ENCODE results near the gene ARG2.

ARG2 gene

DNA sequence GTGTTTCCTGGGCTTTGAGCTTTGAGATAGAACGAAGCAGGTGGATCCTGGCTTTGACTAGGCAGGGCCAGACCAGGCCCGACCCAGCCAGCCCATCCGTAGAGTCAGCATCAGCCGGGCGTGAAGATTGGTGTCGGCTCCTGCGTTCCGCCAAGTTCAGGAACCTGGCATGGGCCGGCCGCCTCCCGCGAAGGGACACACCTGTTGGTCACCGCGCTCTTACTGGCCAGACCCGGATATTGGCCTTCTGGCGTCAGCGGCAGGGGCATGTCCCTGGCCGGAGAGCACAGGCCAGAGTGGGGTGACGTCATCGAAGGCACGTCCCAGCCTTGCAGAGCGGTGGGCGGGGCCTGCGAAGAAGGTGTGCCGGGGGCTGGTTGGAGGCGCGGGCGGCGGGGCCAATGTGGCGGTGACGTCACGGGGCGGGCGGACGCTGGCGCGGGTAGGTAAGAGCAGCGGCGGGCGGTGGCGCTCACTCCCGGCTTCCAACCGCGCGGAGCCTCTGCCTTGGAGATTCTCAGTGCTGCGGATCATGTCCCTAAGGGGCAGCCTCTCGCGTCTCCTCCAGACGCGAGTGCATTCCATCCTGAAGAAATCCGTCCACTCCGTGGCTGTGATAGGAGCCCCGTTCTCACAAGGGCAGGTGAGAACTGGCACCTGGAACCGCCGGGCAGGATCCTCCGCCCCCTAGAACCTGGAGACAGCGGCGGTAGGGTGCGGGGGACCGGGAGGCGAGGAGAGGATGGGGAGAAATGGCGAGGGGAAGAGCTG lies at the start of gene ARG2:
Gene ARG2 (plus strand): TSS at position 475 of the 771 bp plus-strand sequence. CDS start 58 bp downstream, at position 533.
- peak; percentile 89 to 91 (median 90) for DNase-seq (ENCODE audit: low read depth in 2 of 3, low spot score in 2 of 3)

DNA sequence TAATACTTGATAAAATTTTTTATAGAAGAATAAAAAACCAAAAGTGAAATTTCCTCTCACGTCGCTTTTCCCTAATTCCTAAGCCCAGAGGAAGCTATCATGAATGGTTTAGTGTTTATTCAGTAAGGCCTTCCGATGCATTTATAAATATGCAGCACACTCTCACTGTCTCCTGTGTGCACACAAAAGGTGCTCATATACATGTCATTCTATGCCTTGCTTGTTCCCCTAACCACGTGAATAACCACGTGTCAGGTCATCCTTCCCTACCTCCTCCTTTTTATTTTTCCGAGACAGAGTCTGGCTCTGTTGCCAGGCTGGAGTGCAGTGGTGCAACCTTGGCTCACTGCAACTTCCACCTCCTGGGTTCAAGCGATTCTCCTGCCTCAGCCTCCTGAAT lies 49.3 kb upstream of the ARG2 start:
- DNase-seq (ENCODE audit: low read depth in 2 of 3, low spot score in 2 of 3): no peak

DNA sequence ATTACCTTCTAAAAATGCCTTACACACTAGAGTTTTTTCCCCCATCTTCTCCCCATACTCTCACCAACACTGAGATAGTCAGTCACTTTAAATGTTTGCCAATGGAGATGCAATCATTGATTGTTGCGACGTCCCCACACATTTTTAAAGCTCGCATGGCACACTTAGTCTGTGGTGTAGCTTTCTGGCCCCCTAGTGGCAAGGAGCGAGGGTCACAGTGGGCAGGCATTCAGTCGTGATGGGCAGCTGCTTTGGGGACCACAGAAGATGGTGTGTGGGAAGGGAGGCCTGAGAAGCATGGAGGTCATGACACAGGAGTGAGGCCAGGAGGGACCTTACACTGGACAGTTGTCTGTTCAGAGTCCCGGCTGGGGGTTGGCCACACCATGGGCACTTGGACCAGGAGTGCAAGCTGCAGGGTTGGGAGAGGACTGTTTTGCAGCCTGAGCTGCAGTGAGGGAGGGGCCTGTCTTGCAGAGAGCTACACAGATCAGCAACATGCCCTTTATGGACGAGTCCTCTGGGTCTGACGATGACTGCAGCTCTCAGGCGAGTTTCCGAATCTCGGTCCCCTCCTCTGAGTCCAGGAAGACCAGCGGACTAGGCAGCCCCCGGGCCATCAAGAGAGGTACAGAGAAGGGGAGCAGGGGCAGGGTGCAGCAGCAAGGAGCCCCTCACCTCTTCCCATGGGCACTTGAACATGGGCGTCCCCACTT lies 48.3 kb upstream of the ARG2 start:
- DNase-seq (ENCODE audit: low read depth in 2 of 3, low spot score in 2 of 3): peak; percentile 20 to 48 (median 47)

DNA sequence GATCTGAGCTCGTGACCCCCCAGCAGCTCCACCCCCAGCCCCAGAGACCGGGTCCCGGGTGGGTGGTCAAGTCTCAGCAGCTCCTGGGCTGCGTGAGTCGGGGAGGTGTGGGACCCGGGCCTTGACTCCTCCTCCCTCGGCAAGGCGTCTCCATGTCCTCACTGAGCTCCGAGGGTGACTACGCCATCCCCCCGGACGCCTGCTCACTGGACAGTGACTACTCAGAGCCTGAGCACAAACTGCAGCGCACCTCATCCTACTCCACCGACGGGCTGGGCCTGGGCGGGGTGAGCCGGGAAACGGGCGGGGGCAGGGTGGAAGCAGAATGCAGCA lies 47.8 kb upstream of the ARG2 start:
- DNase-seq (ENCODE audit: low read depth in 2 of 3, low spot score in 2 of 3): no peak

DNA sequence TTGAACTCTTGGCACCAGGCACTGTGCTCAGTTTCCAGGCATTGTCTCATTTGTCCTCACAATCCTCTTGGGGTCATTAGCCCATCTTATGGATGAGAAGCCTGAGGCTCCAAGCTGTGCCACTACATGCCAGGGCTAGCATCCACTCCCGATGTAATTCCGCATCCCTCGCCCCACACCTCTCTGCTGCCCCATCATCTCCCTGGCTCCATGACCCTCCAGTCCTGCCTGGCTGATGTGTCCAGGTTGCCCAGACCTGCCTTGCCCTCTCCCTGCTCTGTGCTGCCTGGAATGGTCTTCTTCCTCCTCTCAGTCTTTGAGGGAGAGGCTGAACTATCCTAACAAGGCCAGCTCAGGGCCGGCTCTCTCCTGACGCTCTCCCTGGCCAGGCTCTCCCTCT lies 47.1 kb upstream of the ARG2 start:
- DNase-seq (ENCODE audit: low read depth in 2 of 3, low spot score in 2 of 3): no peak

DNA sequence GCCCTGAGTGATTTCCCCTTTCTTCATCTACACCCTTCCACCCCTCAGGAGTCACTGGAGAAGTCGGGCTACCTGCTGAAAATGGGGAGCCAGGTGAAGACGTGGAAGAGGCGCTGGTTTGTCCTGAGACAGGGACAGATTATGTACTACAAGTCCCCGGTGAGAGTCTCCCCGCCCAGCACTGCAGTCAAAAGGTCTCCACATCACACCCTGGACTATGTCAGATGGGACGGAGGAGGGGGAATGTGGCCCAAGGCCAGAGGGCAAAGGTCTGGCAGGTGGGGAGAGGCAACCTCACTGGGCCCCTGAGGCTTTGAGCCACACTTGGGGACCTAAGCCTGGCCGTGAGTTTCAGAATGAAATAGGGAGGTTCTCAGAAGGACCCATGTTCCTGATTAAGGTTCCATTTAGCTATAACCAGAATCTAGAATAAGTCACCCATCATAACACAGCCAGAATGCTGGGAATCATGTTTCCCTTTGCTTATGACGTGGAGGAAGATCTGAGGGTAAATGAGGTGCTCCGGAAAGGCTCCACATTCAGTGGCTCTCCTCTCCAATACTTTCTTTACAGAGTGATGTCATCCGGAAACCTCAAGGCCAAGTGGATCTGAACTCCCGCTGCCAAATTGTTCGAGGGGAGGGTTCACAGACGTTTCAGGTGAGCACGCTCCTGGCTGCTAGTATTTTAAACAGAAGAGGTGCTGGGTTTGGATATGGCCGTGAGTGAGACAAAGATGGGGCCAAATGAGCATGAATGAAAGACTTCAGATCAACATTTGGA lies 46.3 kb upstream of the ARG2 start:
- DNase-seq (ENCODE audit: low read depth in 2 of 3, low spot score in 2 of 3): no peak

DNA sequence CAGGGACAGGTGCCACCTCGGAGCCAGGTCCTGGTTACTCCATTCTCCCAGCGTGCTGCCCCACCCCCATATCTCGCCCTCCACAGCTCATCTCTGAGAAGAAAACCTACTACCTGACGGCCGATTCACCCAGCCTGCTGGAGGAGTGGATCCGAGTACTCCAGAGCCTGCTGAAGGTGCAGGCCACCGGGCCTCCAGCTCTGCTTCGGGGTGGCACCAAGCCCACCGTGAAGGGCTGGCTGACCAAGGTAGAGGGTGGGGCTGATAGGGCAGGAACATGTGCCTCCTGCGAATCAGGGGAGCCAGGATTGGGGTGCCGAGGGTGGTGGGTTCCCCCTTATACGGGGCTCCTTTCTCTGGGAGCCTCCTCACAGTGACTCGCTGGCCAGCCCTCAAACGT lies 45.6 kb upstream of the ARG2 start:
- no peak for DNase-seq (ENCODE audit: low read depth in 2 of 3, low spot score in 2 of 3)

DNA sequence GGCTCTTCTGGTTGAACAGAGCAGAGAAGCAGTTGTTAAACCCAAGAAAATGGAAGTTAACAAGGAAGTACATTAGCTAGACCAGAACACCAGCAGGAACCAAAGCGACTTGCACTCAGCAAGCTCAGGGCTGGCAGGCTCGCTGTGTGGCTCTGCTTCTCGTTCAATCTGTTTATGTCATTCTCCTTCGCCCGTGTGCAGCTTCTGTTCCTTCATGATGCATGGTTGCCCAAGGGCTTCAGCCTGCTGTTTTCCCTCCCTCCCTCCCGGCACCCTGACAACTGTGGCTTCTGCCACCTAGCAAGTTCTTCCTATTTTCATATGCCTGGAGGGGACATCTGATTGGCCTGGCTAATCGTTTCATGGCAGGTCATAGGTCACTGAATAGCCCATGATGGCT lies 44.9 kb upstream of the ARG2 start:
- DNase-seq (ENCODE audit: low read depth in 2 of 3, low spot score in 2 of 3): no peak

DNA sequence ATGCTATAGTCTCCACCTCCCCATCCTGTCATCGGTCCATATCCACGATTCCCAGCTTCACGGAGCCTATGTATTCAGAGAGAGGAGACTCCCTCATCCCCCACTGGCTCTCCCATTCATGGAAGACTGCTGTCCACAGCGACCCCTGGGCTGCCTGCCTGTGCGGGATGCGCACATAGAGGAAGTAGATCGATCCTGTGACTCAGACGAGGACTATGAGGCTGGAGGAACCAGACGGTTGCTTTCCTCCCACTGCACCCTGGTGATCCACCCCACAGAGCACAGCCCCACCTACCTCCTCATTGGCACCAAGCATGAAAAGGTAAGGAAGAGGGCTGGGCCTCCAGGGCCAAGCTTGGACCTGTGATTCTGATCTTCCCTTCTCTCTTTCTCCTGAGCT lies 44.0 kb upstream of the ARG2 start:
- DNase-seq (ENCODE audit: low read depth in 2 of 3, low spot score in 2 of 3): no peak

DNA sequence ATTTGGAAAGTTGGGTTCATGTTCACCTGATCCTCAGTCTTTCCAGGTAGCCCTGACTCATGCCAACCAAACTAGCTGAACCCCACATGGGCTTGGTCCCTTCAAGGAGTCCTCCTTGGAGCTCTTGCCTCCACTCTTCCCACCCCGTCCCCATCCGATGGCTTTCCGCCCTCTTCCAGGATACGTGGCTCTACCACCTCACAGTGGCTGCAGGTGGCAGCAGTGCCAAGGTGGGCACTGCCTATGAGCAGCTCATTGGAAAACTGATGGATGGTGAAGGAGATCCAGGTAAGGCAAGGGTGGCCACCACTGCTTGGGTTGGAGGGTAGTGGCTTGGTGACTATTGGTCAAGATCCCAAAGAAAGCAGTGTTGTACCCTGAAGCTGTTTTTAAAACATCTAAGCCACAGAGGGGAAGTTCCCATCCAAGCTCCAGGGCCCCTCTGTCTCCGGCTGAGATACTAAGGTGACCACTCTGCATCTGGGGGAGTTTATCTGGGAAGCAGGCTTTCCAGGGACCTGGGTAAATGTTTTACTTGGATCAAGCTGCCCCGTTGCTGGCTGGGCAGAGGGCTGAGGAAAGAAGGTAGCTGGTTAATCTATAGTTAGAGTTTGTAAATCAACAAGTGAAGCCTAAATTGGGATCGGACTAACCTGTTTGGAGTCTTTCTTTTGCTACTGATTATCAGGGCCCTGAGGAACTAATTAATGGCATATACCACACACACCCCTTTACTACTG lies 43.3 kb upstream of the ARG2 start:
- DNase-seq (ENCODE audit: low read depth in 2 of 3, low spot score in 2 of 3): no peak

DNA sequence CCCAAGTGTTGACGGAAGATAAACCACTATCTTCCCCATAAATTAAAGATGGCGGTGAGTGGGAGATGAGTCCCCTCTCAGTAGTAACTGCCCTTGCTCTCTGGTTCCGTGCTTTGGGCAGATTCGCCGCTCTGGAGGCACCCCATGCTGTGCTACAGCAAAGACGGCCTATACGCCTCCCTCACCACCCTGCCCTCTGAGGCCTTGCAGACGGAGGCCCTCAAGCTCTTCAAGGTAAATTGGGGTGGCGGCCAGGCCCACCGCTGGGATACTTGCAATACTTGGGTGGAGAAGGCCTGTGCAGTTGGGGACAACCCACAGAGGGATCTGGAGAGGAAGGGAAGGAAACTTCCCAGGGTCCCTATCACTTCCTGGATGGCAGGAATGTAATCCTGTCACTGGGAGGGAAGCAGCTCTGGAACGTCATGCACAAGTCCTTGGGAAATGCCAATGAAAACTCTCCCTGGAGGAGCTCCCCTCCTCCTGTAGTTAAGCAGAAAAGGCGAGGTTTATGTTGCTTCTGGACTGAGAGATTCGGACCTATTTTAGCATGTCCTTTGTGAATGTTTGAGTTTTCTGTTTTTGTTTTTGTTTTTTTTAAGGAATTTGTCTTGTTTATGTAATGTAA lies 42.4 kb upstream of the ARG2 start:
- DNase-seq (ENCODE audit: low read depth in 2 of 3, low spot score in 2 of 3): no peak

DNA sequence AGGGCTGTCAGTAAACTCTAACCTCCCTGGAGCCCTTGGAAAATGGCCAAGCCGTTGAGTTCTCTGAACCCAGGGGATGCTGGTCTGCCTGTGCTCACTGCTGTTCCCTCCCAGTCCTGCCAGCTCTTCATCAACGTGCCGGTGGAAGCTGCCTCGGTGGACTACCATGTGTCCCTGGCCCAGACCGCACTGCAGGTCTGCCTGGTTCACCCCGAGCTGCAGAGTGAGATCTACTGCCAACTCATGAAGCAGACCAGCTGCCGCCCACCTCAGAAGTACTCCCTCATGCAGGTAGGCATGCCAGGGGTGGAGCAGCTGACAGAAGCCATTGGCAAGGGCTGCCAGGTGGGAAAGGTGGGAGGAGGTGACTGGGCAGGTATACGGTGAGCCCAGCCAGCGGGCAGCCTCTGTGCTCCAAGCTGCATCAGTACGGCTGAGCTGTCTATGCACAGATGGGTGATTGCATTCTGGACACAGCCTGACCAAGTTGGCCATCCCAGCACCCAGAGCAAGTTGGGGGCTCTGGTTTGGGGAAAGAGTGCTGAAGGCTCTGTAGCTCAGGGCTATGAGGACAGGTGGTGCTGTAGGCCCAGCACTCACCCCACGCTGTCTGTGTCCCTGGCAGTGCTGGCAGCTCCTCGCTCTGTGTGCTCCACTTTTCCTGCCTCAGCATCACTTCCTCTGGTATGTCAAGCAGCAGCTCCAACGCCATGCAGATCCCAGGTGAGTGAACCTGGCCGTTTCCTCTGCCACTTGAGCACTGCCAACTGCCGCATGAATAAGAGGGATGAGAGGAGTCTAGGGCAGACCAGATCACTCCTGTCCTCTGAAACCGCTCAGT lies 41.6 kb upstream of the ARG2 start:
- DNase-seq (ENCODE audit: low read depth in 2 of 3, low spot score in 2 of 3): no peak

DNA sequence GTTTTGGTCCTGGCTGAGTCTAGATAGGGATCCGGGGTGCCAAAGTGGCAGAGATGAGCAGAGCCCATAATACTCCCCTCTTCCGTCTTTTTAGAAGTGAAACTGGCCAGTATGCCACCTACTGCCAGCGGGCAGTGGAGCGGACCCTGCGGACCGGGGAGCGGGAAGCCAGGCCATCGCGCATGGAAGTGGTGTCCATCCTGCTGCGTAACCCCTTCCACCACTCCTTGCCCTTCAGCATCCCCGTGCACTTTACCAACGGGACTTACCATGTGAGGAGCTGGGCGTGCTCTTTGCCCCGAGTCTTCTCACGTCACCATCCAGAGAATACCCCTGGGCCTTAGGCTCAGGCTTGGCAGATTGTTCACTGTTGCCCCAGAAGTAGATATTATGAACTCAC lies 40.7 kb upstream of the ARG2 start:
- DNase-seq (ENCODE audit: low read depth in 2 of 3, low spot score in 2 of 3): no peak

DNA sequence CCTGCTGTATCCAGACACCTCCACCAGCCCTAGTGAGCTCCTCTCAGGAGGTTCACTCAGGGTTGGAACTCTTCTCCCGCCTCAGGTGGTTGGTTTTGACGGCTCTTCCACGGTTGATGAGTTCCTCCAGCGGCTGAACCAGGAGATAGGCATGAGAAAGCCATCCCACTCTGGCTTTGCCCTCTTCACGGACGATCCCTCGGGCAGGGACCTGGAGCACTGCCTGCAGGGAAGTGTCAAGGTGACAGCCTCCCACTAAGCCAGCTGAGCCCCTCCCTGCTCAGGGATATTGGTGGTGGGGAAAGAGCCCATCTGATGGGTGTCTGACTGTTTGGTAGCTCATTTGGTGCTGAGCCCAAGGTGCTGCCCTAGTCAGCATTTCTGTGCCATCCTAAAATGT lies 40.1 kb upstream of the ARG2 start:
- DNase-seq (ENCODE audit: low read depth in 2 of 3, low spot score in 2 of 3): no peak

DNA sequence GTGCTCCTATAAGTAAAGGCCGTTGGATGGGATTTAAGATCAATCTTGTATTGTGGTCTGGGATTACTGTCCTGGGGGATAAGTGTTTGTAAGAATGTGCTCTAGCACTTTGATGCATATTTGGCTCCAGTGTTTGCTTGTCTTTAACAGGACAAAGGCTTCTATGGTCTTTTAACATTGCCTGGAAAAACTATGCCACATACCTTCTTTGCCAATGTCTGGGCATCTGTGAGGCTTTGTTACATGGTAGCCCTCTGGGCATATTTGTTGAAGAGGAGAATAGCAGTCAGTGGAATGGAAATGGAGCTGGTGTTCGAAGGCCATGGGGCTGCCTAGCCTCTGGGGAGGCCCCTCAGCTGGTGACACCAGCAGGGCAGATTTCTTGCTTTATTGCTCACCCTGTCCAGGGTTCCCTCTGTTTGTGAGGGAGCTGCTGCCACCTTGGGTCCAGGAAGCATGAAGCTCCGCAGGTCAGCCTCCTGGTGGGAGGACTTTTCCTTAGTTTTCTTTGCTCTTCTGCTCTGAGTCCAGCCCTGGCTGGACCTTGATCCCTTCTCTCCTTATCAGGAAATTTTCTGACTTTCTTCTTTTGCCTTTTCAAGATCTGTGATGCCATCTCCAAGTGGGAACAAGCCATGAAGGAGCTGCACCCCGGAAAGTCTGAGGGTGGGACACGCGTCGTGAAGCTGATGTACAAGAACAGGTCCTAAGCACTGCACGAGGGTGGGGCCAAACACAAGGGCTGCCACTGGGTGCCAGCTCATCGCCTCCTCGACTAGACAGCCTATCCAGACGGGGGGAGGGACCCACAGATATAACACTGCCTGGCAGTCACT lies 39.2 kb upstream of the ARG2 start:
- no peak for DNase-seq (ENCODE audit: low read depth in 2 of 3, low spot score in 2 of 3)

DNA sequence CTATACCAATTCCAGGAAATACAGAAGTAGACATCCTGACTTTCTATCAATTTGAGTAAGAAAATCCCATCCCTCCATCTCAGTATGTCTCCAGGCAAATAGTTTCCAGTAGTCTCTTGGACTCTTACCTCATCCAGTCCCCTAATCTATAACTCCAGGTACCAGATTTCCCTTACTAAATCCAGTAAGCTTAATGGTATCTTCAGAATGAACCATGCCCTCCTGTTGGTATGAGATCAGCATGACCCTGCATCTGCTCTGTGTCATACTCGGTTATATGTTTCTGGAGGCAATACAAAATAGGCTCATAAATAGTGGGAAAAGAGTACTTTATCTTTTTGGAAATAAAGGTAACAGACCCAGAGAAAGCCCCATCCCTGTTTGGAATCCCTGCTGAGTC lies 38.1 kb upstream of the ARG2 start:
- DNase-seq (ENCODE audit: low read depth in 2 of 3, low spot score in 2 of 3): no peak

DNA sequence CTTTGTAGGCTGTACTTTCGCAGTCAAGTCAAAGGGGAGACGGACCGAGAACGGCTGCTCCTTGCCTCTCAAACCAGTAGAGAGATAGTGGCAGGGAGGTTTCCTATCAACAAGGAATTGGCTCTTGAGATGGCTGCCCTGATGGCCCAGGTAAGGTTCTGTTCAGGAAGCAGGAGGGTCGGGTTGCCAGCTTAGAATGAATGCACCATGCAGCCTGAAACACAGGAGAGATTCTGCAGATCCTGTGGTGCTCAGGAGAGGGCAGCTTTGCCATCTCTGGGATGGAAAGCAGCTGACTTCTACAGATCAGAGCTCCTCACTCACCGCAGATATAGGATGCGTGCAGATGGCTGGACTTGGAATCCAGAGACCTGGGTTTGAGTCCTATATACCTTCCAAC lies 37.7 kb upstream of the ARG2 start:
- no peak for DNase-seq (ENCODE audit: low read depth in 2 of 3, low spot score in 2 of 3)

DNA sequence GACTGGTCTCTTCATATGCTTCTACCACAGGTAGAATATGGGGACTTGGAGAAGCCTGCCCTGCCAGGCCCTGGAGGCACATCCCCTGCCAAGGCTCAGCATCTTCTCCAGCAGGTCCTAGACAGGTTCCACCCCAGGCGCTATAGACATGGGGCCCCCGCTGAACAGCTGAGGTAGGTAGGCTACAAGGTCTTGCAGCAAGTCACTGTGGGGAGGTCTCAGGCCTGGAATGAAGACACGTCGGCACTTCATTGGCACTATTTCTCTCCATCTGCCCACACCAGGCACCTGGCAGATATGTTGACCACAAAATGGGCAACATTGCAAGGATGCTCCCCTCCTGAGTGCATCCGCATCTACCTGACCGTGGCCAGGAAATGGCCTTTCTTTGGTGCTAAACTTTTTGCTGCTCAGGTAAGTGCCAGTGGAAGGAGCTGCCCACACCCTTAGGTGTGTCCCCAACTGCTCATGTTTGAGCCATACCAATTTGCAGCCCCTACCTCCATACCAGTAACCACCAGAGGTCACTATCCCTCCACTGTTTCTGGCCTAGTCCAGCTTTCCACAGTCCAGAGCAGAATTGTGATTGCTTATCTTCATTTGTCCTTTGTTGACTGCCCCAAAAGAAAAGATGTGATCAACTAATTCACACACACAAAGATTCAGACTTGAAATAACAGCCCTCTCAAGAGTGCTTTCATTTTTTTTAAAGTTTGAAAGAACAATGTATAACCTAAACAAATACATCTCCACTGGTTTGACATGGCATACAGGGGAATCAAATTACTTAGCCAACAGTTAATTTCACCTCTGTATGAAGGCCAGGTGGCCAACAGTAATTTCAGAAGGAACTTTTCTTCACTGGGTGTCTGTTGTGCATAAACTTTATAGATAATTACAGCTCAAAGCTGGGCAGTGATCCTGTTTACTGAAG lies 35.7 kb upstream of the ARG2 start:
- no peak for DNase-seq (ENCODE audit: low read depth in 2 of 3, low spot score in 2 of 3)
